Activated CD4-positive, alpha-beta T cell treated with anti-CD3 and anti-CD28 coated beads, Interleukin-2, amount 50 U/mL, for 48 hours (primary cell): ENCODE measurements around the gene CLEC4C.
"Not testable (repeated sequence)": the region's sequence is repeated elsewhere in the genome, so short reads cannot be mapped to it uniquely, and the experiment has no call there.

Experiments
- DNase-seq, 2 experiments: peaks; one replicate each; pipeline ENCODE4 v3.0.0-alpha.2; 2020

CLEC4C gene

GRCh38 chr12:7747246-7747645, at the start of gene CLEC4C:
CLEC4C (minus strand) TSS chr12:7747375; CDS start chr12:7747348, 27 bp downstream.
- DNase-seq: no peak

GRCh38 chr12:7793211-7793610, 46.0 kb upstream of the CLEC4C start:
- DNase-seq: no peak

GRCh38 chr12:7788884-7789528, 41.8 kb upstream of the CLEC4C start, which contains the start of gene NANOG:
NANOG (plus strand) TSS chr12:7789402; CDS start chr12:7789615, 213 bp downstream.
- not testable (repeated sequence) for DNase-seq

GRCh38 chr12:7788294-7788660, 41.1 kb upstream of the CLEC4C start:
- DNase-seq: no peak

- no peak for DNase-seq
Measured at GRCh38 chr12:7787574-7788293, 40.6 kb upstream of the CLEC4C start.

- no peak for DNase-seq
Measured at GRCh38 chr12:7784701-7785100, 37.5 kb upstream of the CLEC4C start.

GRCh38 chr12:7783433-7783832, 36.3 kb upstream of the CLEC4C start:
- not testable (repeated sequence) for DNase-seq

- DNase-seq: no peak
Measured at GRCh38 chr12:7782055-7782454, 34.9 kb upstream of the CLEC4C start.

- no peak for DNase-seq
Measured at GRCh38 chr12:7781274-7781673, 34.1 kb upstream of the CLEC4C start.

- DNase-seq: no peak
Measured at GRCh38 chr12:7769999-7770398, 22.8 kb upstream of the CLEC4C start.

GRCh38 chr12:7758766-7759140, 11.6 kb upstream of the CLEC4C start:
- no peak for DNase-seq

- no peak for DNase-seq
Measured at GRCh38 chr12:7756993-7757392, 9.8 kb upstream of the CLEC4C start.

GRCh38 chr12:7755668-7756067, 8.5 kb upstream of the CLEC4C start:
- DNase-seq: not testable (repeated sequence)

- not testable (repeated sequence) for DNase-seq
Measured at GRCh38 chr12:7751941-7752922, 5.1 kb upstream of the CLEC4C start.

- DNase-seq: no peak
Measured at GRCh38 chr12:7751394-7751793, 4.2 kb upstream of the CLEC4C start.

- no peak for DNase-seq
Measured at GRCh38 chr12:7750350-7750749, 3.2 kb upstream of the CLEC4C start.

- DNase-seq: no peak
Measured at GRCh38 chr12:7749442-7749841, 2.3 kb upstream of the CLEC4C start.

GRCh38 chr12:7748852-7749251, 1.7 kb upstream of the CLEC4C start:
- DNase-seq: no peak

- no peak for DNase-seq
Measured at GRCh38 chr12:7732993-7733392, 14.2 kb downstream of the CLEC4C start.

GRCh38 chr12:7731486-7731885, 15.7 kb downstream of the CLEC4C start:
- no peak for DNase-seq

GRCh38 chr12:7730984-7731383, 16.2 kb downstream of the CLEC4C start:
- not testable (repeated sequence) for DNase-seq

GRCh38 chr12:7729746-7730145, 17.4 kb downstream of the CLEC4C start:
- no peak for DNase-seq

- no peak for DNase-seq
Measured at GRCh38 chr12:7723926-7724325, 23.2 kb downstream of the CLEC4C start.
